CD14-positive monocyte (primary cell): ENCODE measurements around the gene TECPR1. TPM values are rescaled to one million over a fixed set of nuclear protein-coding genes. Genes with fewer than 3 reads are reported as not detected.

Experiments used
- DNase-seq, 3 donors: peaks; one replicate each; pipeline ENCODE4 v3.0.0-alpha.2; 2011 to 2022
- H2AFZ ChIP-seq: 2 replicates; pipeline ENCODE4 v1.6.0; 2012; ENCODE audit warnings: mild to moderate bottlenecking, low read depth, low read length, inconsistent platforms; ENCODE audit not compliant: insufficient read depth, poor library complexity, severe bottlenecking
- H3K27ac ChIP-seq, 2 donors: 1 replicate in 1 of 2; 2 replicates in 1 of 2; pipeline ENCODE4 v1.5.1; 2012 to 2013; ENCODE audit warnings: low read length in 2 of 2, control low read depth in 1 of 2, inconsistent platforms in 1 of 2, low read depth in 1 of 2, mild to moderate bottlenecking in 1 of 2
- H3K27me3 ChIP-seq, 2 donors: one replicate each; pipeline versions ENCODE4 v1.6.0 to v1.6.1; 2011 to 2013; ENCODE audit warnings: low read length in 2 of 2; ENCODE audit not compliant: control insufficient read depth in 2 of 2, insufficient read depth in 2 of 2
- H3K36me3 ChIP-seq, 2 donors: replicated peaks in 1 of 2; 1 replicate in 1 of 2; 2 replicates in 1 of 2; pipeline versions ENCODE4 v1.5.1 to v1.6.1; 2012 to 2013; ENCODE audit warnings: low read length in 2 of 2, control low read depth in 1 of 2, inconsistent platforms in 1 of 2, mild to moderate bottlenecking in 1 of 2; ENCODE audit not compliant: insufficient read depth in 2 of 2, control insufficient read depth in 1 of 2
- H3K4me1 ChIP-seq, 2 donors: 1 replicate in 1 of 2; 2 replicates in 1 of 2; pipeline versions ENCODE4 v1.5.1 to v1.6.1; 2012 to 2013; ENCODE audit warnings: low read length in 2 of 2, control low read depth in 1 of 2, inconsistent platforms in 1 of 2, mild to moderate bottlenecking in 1 of 2, moderate library complexity in 1 of 2; ENCODE audit not compliant: insufficient read depth in 2 of 2, control insufficient read depth in 1 of 2
- H3K4me2 ChIP-seq: replicated peaks from 2 replicates; pipeline ENCODE3; 2012; ENCODE audit warnings: low read length, moderate library complexity, mild to moderate bottlenecking; ENCODE audit not compliant: poor library complexity, severe bottlenecking; ENCODE audit errors: extremely low read depth
- H3K4me3 ChIP-seq, 3 experiments: fragments of 200-600 bp in 1 of 3; sonication (generic) in 1 of 3; replicated peaks in 1 of 3; 1 replicate in 2 of 3; 2 replicates in 1 of 3; pipeline ENCODE4 v1.5.1; 2011 to 2013; ENCODE audit warnings: low read length in 3 of 3, mild to moderate bottlenecking in 3 of 3, control low read depth in 2 of 3, low read depth in 2 of 3, inconsistent platforms in 1 of 3, moderate library complexity in 1 of 3
- H3K79me2 ChIP-seq: 2 replicates; pipeline ENCODE4 v1.6.0; 2012; ENCODE audit warnings: mild to moderate bottlenecking, control low read depth, inconsistent platforms, low read length, moderate library complexity; ENCODE audit not compliant: insufficient read depth
- H3K9ac ChIP-seq: 2 replicates; pipeline ENCODE4 v1.6.0; 2017; ENCODE audit warnings: low read length, mild to moderate bottlenecking; ENCODE audit not compliant: insufficient read depth, poor library complexity, severe bottlenecking
- H3K9me3 ChIP-seq, 2 donors: replicated peaks in 1 of 2; 1 replicate in 1 of 2; 2 replicates in 1 of 2; pipeline versions ENCODE4 v1.5.1 to v1.6.1; 2012 to 2013; ENCODE audit warnings: low read length in 2 of 2, control low read depth in 1 of 2; ENCODE audit not compliant: control insufficient read depth in 1 of 2, insufficient read depth in 1 of 2
- H4K20me1 ChIP-seq: 2 replicates; pipeline ENCODE4 v1.6.0; 2012; ENCODE audit warnings: mild to moderate bottlenecking, low read length, control low read depth, moderate library complexity; ENCODE audit not compliant: insufficient read depth
- H3K27ac Mint-ChIP-seq, 7 donors: one replicate each; pipeline ENCODE4 v1.8.0; 2020; ENCODE audit warnings: mild to moderate bottlenecking in 7 of 7, mixed read lengths in 7 of 7, moderate library complexity in 6 of 7, inconsistent platforms in 2 of 7
- H3K27me3 Mint-ChIP-seq, 3 donors: one replicate each; pipeline ENCODE4 v1.8.0; 2021 to 2022; ENCODE audit warnings: low read depth in 3 of 3, mild to moderate bottlenecking in 3 of 3, mixed read lengths in 3 of 3, moderate library complexity in 3 of 3, inconsistent platforms in 1 of 3
- H3K36me3 Mint-ChIP-seq, 2 donors: one replicate each; pipeline ENCODE4 v1.8.0; 2020; ENCODE audit warnings: mixed read lengths in 2 of 2, inconsistent platforms in 1 of 2, mild to moderate bottlenecking in 1 of 2
- H3K4me1 Mint-ChIP-seq: one replicate; pipeline ENCODE4 v1.8.0; 2020; ENCODE audit warnings: mild to moderate bottlenecking, mixed read lengths
- H3K4me3 Mint-ChIP-seq, 2 donors: one replicate each; pipeline ENCODE4 v1.8.0; 2020; ENCODE audit warnings: mild to moderate bottlenecking in 2 of 2, mixed read lengths in 2 of 2, moderate library complexity in 1 of 2
- H3K9me3 Mint-ChIP-seq, 7 donors: one replicate each; pipeline ENCODE4 v1.8.0; 2020 to 2022; ENCODE audit warnings: mixed read lengths in 7 of 7, mild to moderate bottlenecking in 6 of 7, moderate library complexity in 6 of 7, inconsistent platforms in 2 of 7
- WGBS: methylation state at CpG from one replicate; pipeline ENCODE4 v1.1.5; 2013; ENCODE audit warnings: missing lambda C conversion rate; ENCODE audit not compliant: insufficient coverage; 5-methylcytosine and 5-hydroxymethylcytosine counted together
- intact Hi-C, 2 donors: fragments of 100-400 bp; cut with micrococcal nuclease; formaldehyde crosslinking; loops; one replicate each; pipeline versions ENCODE4 v1.15.0 to v1.15.1; 2023
- polyA plus RNA-seq, 3 donors: library from polyadenylated mRNA; depleted of rRNA in 1 of 3; unstranded in 2 of 3; stranded (reverse) in 1 of 3; fragments of 300-500 nt in 2 of 3; fragments of >200 nt in 1 of 3; fragmentation: Illumina TruSeq in 2 of 3; gene quantifications; 1 replicate in 2 of 3; 2 replicates in 1 of 3; pipeline ENCODE4 v1.2.3, GENCODE V29; 2012 to 2021
- TF ChIP-seq, protein P1 (sequence below): fragments of 200-600 bp; IDR thresholded peaks from one replicate; pipeline ENCODE4 v1.8.0; 2022; ENCODE audit warnings: antibody characterized with exemption, mild to moderate bottlenecking

Gene TECPR1
- polyA plus RNA-seq, 3 donors: 5.7 to 20.0 (median 10.2) TPM

DNA sequence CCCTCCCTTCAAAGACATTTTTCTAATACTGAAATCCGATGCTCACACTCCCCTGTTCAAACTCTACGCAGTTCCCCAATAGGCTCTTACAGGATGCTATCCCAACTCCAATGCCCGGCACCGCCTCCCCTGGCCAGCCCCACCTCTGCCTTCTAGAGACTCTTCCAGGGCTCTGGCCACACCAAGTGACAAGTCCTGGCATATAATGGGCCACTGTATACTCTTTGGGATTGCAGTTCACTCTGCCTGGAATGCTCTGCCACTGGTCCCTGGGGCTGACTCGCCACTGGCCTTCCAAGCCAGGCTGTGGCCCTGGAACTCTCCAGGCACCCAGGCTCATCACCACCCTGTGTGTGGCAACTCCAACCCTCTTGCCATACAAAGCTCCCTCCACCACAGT is 26.4 kb upstream of the TECPR1 start:
- WGBS: 97% methylated on average over 3 of the region's 5 CpGs
- H3K4me2 ChIP-seq: no peak overlapping the region
- no peaks in the 10 kb centered on the region for H3K36me3 ChIP-seq
- no peaks in the 10 kb centered on the region for H3K9me3 ChIP-seq
- no peak for DNase-seq
- Mint-ChIP-seq H3K36me3 (peaks cover 13 to 19% of the 10 kb centered on the region in 2 donors), H3K9me3 (no peaks in the 10 kb centered on the region), H3K27me3 (peaks cover 0 to 2% (median 0%) of the 10 kb centered on the region in 3 donors), H3K27ac (peak overlapping the region in 1 of 7 donors; percentile 28), H3K4me3 (no peak overlapping the region), H3K4me1 (peaks cover 48% of the 10 kb centered on the region)
- peaks cover 21% of the 10 kb centered on the region for H3K79me2 ChIP-seq
- intact Hi-C loops: no loop called here
- peaks cover 46 to 59% of the 10 kb centered on the region in 2 donors for H3K4me1 ChIP-seq
- no peak overlapping the region for H3K27ac ChIP-seq
- no peak overlapping the region for H3K9ac ChIP-seq
- peaks cover 12% of the 10 kb centered on the region for H4K20me1 ChIP-seq
- no peaks in the 10 kb centered on the region for H3K27me3 ChIP-seq
- H3K4me3 ChIP-seq: no peak overlapping the region
- TF ChIP-seq, protein P1, sequence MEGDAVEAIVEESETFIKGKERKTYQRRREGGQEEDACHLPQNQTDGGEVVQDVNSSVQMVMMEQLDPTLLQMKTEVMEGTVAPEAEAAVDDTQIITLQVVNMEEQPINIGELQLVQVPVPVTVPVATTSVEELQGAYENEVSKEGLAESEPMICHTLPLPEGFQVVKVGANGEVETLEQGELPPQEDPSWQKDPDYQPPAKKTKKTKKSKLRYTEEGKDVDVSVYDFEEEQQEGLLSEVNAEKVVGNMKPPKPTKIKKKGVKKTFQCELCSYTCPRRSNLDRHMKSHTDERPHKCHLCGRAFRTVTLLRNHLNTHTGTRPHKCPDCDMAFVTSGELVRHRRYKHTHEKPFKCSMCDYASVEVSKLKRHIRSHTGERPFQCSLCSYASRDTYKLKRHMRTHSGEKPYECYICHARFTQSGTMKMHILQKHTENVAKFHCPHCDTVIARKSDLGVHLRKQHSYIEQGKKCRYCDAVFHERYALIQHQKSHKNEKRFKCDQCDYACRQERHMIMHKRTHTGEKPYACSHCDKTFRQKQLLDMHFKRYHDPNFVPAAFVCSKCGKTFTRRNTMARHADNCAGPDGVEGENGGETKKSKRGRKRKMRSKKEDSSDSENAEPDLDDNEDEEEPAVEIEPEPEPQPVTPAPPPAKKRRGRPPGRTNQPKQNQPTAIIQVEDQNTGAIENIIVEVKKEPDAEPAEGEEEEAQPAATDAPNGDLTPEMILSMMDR: no peak
- H2AFZ ChIP-seq: no peak overlapping the region

DNA sequence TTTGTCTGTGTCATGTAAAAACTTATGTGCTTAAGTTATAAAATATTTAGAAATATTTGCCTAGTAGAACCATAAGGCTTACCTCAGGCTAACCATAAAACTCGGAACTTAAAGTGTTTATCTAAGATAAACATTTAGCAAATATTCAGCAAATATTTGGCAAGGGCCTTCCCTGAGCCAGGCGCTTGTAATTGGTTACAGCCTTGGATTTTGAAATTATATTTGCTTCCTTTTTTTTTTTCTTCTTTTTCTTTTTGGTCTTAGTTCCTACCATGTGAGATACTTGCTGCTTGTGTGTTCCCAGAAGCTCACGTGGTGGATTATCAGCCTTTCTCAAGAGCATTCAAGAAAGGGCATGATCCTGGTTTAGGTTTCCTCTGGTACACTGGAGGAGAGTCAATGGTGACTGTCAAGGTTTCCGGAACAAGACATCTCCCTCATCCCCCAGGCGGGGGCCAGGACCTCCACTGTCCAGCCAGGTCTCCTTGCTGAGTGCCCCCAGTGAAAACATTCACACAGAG is 24.3 kb upstream of the TECPR1 start:
- Histone ChIP-seq H3K9ac (no peak overlapping the region), H3K9me3 (no peaks in the 10 kb centered on the region), H2AFZ (no peak overlapping the region), H3K4me2 (peak overlapping the region; percentile 50), H3K4me3 (peak overlapping the region in 1 of 3 experiments; percentile 12), H4K20me1 (no peaks in the 10 kb centered on the region), H3K27me3 (no peaks in the 10 kb centered on the region), H3K79me2 (peaks cover 3% of the 10 kb centered on the region), H3K27ac (peak overlapping the region; percentile 79 to 94), H3K4me1 (peaks cover 46 to 51% of the 10 kb centered on the region in 2 donors), H3K36me3 (no peaks in the 10 kb centered on the region)
- H3K27ac Mint-ChIP-seq: peak overlapping the region; percentile 88 to 97 (median 96)
- peaks cover 0 to 6% (median 0%) of the 10 kb centered on the region in 3 donors for H3K27me3 Mint-ChIP-seq
- intact Hi-C loops: no loop called here
- H3K4me3 Mint-ChIP-seq: peak overlapping the region in 1 of 2 donors; percentile 9
- TF ChIP-seq, protein P1: no peak
- peaks cover 2 to 6% of the 10 kb centered on the region in 2 donors for H3K36me3 Mint-ChIP-seq
- no peaks in the 10 kb centered on the region for H3K9me3 Mint-ChIP-seq
- no CpG with 5 or more reads among the region's 5 CpGs for WGBS
- DNase-seq: peak; percentile 69 to 89 (median 82)
- peaks cover 45% of the 10 kb centered on the region for H3K4me1 Mint-ChIP-seq
